22Rv1 (cell line): ENCODE measurements around the gene MUTYH.

Experiments used
- ZFX ChIP-seq: fragments of 450-650 bp; IDR thresholded peaks from 2 replicates; pipeline ENCODE4 v1.6.1; 2017; ENCODE audit warnings: antibody characterized with exemption, borderline replicate concordance
- TF ChIP-seq, protein P1 (sequence below): fragments of 450-650 bp; IDR thresholded peaks from 2 replicates; pipeline ENCODE4 v1.5.1; 2017; ENCODE audit warnings: mild to moderate bottlenecking

DNA sequence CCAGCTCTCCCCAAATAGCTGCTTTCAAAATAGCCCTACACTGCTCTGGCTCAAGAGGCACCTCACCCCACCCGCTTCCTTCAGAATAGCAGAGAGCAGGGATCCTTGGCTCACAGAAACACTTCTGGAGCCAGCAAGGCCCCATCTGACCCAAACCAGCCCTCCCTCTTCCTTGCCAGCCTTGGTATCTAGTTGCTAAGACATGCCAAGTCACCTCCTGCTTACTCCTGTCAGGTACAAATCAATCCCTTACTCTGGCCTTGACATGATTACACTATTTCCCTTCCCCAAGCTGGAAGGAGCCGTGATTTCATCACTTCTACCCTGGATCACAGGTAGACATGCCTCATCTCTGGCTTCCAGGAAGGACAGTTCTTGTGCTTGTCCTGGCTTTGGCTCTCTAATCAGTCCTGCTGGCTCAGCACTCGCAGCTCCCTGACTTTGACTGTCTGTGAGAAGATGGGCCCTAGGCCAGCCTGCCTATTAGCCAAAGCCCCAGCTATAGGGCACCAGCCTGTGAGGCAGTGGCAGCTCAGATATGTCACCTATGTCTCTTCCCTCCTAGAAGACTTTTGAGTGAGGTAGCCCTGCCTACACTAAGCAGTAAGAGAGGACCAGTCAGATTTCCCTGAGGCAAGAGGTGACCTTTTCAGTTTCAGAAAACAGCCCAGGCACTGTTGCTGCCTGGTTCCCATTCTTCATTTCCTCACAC, 8.9 kb upstream of the MUTYH start:
- TF ChIP-seq, protein P1, sequence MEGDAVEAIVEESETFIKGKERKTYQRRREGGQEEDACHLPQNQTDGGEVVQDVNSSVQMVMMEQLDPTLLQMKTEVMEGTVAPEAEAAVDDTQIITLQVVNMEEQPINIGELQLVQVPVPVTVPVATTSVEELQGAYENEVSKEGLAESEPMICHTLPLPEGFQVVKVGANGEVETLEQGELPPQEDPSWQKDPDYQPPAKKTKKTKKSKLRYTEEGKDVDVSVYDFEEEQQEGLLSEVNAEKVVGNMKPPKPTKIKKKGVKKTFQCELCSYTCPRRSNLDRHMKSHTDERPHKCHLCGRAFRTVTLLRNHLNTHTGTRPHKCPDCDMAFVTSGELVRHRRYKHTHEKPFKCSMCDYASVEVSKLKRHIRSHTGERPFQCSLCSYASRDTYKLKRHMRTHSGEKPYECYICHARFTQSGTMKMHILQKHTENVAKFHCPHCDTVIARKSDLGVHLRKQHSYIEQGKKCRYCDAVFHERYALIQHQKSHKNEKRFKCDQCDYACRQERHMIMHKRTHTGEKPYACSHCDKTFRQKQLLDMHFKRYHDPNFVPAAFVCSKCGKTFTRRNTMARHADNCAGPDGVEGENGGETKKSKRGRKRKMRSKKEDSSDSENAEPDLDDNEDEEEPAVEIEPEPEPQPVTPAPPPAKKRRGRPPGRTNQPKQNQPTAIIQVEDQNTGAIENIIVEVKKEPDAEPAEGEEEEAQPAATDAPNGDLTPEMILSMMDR = no peak
- TF ChIP-seq ZFX = no peak
